Cardiac fibroblast (primary cell): ENCODE data around the gene PYY.

Experiments used
- DNase-seq, 2 donors: peaks; one replicate each; pipeline versions ENCODE4 v3.0.0 to v3.0.0-alpha.2; 2010; ENCODE audit warnings: low read depth in 2 of 2
- H3K4me3 ChIP-seq, 2 donors: replicated peaks in 1 of 2; 1 replicate in 1 of 2; 2 replicates in 1 of 2; pipeline ENCODE4 v1.5.1; 2011; ENCODE audit warnings: low read depth in 2 of 2, low read length in 2 of 2, mild to moderate bottlenecking in 2 of 2, moderate library complexity in 1 of 2
- TF ChIP-seq, protein P1 (sequence below): IDR thresholded peaks from one replicate; pipeline ENCODE4 v1.5.1; 2011; ENCODE audit warnings: low read depth, mild to moderate bottlenecking, low read length, inconsistent platforms

PYY gene

DNA sequence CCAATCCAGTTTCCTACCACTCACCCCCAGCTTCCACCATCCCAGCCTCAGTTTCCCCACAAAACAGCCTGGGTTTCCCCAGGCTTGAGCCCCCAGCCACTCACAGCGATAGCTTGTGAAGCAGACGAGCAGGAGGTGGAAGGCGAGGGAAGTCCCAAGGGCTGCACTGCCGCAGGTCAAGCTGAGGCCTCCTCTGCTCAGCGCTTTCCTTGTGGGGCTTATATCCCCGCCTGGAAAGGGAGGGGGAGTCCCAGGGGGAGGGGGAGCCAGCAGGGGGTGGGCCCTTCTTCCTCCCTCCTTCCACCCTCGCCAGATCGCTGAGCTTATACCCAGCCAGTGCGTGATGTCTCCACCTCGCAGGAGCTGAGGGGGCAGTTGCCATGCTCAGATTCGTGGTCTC, at the start of gene PYY:
Gene PYY (minus strand): TSS at position 195 of the 400 bp plus-strand sequence. CDS start 457 bp downstream, outside the sequence.
- TF ChIP-seq, protein P1, sequence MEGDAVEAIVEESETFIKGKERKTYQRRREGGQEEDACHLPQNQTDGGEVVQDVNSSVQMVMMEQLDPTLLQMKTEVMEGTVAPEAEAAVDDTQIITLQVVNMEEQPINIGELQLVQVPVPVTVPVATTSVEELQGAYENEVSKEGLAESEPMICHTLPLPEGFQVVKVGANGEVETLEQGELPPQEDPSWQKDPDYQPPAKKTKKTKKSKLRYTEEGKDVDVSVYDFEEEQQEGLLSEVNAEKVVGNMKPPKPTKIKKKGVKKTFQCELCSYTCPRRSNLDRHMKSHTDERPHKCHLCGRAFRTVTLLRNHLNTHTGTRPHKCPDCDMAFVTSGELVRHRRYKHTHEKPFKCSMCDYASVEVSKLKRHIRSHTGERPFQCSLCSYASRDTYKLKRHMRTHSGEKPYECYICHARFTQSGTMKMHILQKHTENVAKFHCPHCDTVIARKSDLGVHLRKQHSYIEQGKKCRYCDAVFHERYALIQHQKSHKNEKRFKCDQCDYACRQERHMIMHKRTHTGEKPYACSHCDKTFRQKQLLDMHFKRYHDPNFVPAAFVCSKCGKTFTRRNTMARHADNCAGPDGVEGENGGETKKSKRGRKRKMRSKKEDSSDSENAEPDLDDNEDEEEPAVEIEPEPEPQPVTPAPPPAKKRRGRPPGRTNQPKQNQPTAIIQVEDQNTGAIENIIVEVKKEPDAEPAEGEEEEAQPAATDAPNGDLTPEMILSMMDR: no peak
- DNase-seq: no peak
- no peak within 1 kb of the TSS for H3K4me3 ChIP-seq

DNA sequence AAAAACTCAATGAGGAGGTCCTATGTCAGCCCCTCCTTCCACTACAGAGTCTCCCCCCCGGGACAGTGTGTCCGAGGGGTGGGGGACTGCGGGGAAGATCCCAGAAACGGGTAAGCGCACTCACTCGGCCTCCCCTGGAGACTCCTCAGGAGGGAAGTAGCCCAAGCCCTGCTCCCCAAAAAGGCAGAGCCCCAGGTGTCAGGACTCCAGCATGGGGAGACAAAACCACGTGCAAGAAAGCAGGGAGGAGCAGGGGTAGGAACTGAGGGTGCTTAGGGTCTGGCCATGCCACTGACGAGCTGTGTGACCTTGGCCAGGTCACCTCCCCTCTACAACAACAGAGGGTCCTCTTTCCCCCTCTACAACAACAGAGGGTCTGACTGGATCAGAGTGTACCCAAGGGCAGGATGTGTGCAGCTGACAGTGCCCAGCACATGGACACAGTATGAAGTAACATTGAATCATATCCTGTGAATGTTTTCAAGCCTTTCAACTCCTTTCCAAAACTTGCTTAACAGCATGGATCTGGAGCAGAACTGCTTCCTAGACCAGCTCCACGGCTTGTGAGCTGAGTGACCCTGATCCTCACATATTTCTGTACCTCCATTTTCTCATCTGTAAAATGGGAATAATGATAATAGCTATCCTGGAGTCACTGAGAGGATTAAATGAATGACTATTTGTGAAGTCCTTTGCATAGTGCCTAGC, 48.6 kb upstream of the PYY start:
- TF ChIP-seq, protein P1: no peak
- peak; percentile 91 to 94 for DNase-seq
- H3K4me3 ChIP-seq: no peak overlapping the region

DNA sequence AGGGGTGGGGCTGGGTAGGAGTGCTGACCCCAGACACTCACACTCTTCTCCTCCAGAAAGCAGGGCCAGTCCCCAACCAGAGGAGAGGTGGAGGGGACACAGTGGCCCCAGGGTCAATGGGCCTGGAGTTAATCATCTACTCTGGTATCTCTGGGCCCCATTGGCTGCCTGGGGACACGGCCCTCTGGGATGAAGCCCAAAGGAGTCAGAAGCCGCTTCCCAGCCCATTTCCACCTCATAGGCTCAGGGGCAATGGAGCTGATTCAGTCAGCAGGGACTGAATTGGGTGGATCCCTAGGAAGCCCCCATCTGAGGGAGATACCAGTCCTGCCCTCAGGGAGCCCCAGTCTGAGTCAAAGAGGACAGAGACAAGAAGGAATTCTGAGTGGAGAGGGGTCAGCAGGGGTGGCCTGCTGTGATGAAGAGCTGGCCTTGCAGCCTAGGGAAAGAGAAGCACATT, 47.8 kb upstream of the PYY start:
- TF ChIP-seq, protein P1: no peak
- no peak overlapping the region for H3K4me3 ChIP-seq
- DNase-seq: no peak

GRCh38 chr17:44000871-44001460, 47.2 kb upstream of the PYY start:
- TF ChIP-seq, protein P1: no peak
- DNase-seq: no peak
- H3K4me3 ChIP-seq: no peak overlapping the region

GRCh38 chr17:44000141-44000860, 46.6 kb upstream of the PYY start:
- no peak for DNase-seq
- TF ChIP-seq, protein P1: no peak
- no peak overlapping the region for H3K4me3 ChIP-seq

GRCh38 chr17:43999024-43999423, 45.3 kb upstream of the PYY start:
- no peak overlapping the region for H3K4me3 ChIP-seq
- no peak for DNase-seq
- TF ChIP-seq, protein P1: no peak
